Muscle layer of colon (tissue), 2 donors: ENCODE data around the gene S100A14.

ENCODE experiments used
- H3K27ac ChIP-seq: one replicate; pipeline ENCODE4 v1.7.0; 2013; ENCODE audit warnings: low read depth, mild to moderate bottlenecking, low read length, moderate library complexity
- H3K27me3 ChIP-seq, 2 donors: one replicate each; pipeline ENCODE4 v1.7.0; 2013; ENCODE audit warnings: low read length in 2 of 2, mild to moderate bottlenecking in 2 of 2; ENCODE audit not compliant: insufficient read depth in 2 of 2, control insufficient read depth in 1 of 2
- H3K36me3 ChIP-seq: one replicate; pipeline ENCODE4 v1.7.0; 2013; ENCODE audit warnings: mild to moderate bottlenecking, low read length; ENCODE audit not compliant: insufficient read depth
- H3K4me1 ChIP-seq: one replicate; pipeline ENCODE4 v1.7.0; 2013; ENCODE audit warnings: mild to moderate bottlenecking, low read length; ENCODE audit not compliant: insufficient read depth
- H3K4me3 ChIP-seq, 2 donors: one replicate each; pipeline ENCODE4 v1.7.0; 2013; ENCODE audit warnings: low read length in 2 of 2, low read depth in 1 of 2, mild to moderate bottlenecking in 1 of 2, moderate library complexity in 1 of 2
- H3K9ac ChIP-seq: one replicate; pipeline ENCODE4 v1.7.0; 2013; ENCODE audit warnings: low read length
- H3K9me3 ChIP-seq: one replicate; pipeline ENCODE4 v1.7.0; 2013; ENCODE audit warnings: mild to moderate bottlenecking, low read length
- donor health status: abdominal sarcoma.
- donor health status: Adenocarcinoma of cecum.

S100A14 gene

DNA sequence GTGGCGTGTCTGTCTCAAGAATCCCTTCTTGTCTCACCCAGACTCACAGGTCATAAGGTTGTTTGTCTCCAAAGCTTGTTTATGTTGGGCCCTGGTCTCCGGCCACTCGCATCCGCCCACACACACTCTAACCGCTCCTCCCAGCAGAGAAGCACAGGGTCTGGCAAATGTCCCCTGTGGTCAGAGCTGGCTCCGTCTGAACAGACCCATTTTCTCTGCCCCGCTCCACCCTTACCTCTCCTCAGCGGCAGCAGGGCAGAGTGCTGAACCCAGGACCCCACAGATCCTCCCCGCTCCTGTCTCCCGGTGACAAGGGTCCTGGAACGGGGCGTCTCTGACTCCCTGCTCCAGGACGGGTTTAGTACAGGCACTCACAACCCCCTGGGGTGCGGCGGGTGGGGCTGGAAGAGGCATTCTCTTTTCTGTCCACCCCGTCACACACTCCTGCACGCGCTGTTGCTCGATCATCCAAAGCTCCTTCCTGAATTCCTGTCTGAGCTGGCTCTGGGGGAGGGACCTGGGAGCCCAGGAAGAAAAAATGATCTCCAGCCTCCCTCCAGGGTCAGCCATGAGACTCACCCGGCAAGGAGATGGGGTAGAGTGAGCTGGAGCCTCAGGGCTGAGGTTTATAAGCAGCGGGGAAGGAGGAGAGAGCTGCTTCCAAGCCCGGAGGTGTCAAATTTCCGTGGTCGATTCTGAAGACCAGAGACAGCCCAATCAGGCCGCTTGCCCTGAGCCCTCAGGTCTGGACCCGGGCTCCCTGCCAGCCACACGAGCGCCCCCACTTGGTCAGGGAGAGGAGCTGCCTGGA lies 11.0 kb upstream of the S100A14 start, which contains the start of gene S100A13:
Gene S100A13, minus strand, starts transcription at position 602 of the 811 bp plus-strand sequence. CDS start 1,033 bp downstream, outside the sequence.
- peak within 1 kb of the TSS; percentile 27 to 87 for H3K4me3 ChIP-seq
- no peaks in the 10 kb centered on the region for H3K27me3 ChIP-seq
- H3K4me1 ChIP-seq: peaks cover 45% of the 10 kb centered on the region
- H3K9ac ChIP-seq: peak within 1 kb of the TSS; percentile 82
- H3K36me3 ChIP-seq: peaks cover 5% of the 10 kb centered on the region
- H3K27ac ChIP-seq: peak within 1 kb of the TSS; percentile 83
- H3K9me3 ChIP-seq: no peaks in the 10 kb centered on the region

DNA sequence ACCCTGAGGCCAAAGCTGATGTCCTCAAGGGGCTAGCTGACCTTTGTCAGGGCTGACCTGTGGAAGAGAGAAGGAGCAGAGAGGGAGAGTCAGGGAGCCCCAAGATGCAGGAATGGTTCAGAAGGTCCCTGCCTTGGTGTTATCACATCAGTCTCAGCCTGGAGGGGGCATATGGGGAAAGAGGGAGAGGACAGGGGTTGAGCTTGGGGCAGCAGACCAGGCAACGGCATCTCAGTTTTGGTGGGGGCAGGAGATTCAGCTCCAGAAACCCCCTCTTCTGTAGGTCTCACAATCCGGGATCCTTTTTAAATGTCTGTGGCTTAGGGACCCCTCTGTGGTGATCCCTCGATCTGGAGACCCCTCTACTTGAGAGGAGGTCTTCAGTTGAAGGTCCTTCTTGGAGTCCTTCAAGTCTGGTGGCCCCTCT lies 10.4 kb upstream of the S100A14 start:
- Histone ChIP-seq H3K27ac (peak overlapping the region; percentile 83), H3K27me3 (no peaks in the 10 kb centered on the region), H3K4me3 (peak overlapping the region; percentile 27 to 87), H3K9me3 (no peaks in the 10 kb centered on the region), H3K9ac (peak overlapping the region; percentile 82), H3K4me1 (peaks cover 45% of the 10 kb centered on the region), H3K36me3 (peaks cover 5% of the 10 kb centered on the region)

GRCh38 chr1:153624965-153625611 lies 9.0 kb upstream of the S100A14 start:
- Histone ChIP-seq H3K27ac (peak overlapping the region; percentile 37), H3K4me1 (peaks cover 45% of the 10 kb centered on the region), H3K9ac (no peak overlapping the region), H3K27me3 (no peaks in the 10 kb centered on the region), H3K36me3 (peaks cover 5% of the 10 kb centered on the region), H3K4me3 (peak overlapping the region in 1 of 2 donors; percentile 27), H3K9me3 (no peaks in the 10 kb centered on the region)

GRCh38 chr1:153623101-153623500 lies 7.0 kb upstream of the S100A14 start:
- Histone ChIP-seq H3K4me3 (no peak overlapping the region), H3K4me1 (peaks cover 44% of the 10 kb centered on the region), H3K9ac (no peak overlapping the region), H3K9me3 (no peaks in the 10 kb centered on the region), H3K27me3 (no peaks in the 10 kb centered on the region), H3K27ac (no peak overlapping the region), H3K36me3 (peaks cover 5% of the 10 kb centered on the region)

- H3K27ac ChIP-seq: no peak overlapping the region
- no peak overlapping the region for H3K9ac ChIP-seq
- H3K4me1 ChIP-seq: peaks cover 7% of the 10 kb centered on the region
- H3K27me3 ChIP-seq: no peaks in the 10 kb centered on the region
- H3K4me3 ChIP-seq: no peak overlapping the region
- H3K36me3 ChIP-seq: peaks cover 5% of the 10 kb centered on the region
- H3K9me3 ChIP-seq: no peaks in the 10 kb centered on the region
Observed at GRCh38 chr1:153619171-153619570, 3.0 kb upstream of the S100A14 start.

GRCh38 chr1:153617663-153618062 lies 1.5 kb upstream of the S100A14 start:
- Histone ChIP-seq H3K9me3 (no peaks in the 10 kb centered on the region), H3K9ac (no peak overlapping the region), H3K36me3 (peaks cover 5% of the 10 kb centered on the region), H3K4me1 (peaks cover 7% of the 10 kb centered on the region), H3K27ac (no peak overlapping the region), H3K27me3 (no peaks in the 10 kb centered on the region), H3K4me3 (no peak overlapping the region)

GRCh38 chr1:153616917-153617311 lies 789 bp upstream of the S100A14 start:
- H3K27ac ChIP-seq: no peak overlapping the region
- peaks cover 7% of the 10 kb centered on the region for H3K4me1 ChIP-seq
- no peak overlapping the region for H3K9ac ChIP-seq
- no peak overlapping the region for H3K4me3 ChIP-seq
- H3K9me3 ChIP-seq: no peaks in the 10 kb centered on the region
- H3K36me3 ChIP-seq: no peaks in the 10 kb centered on the region
- H3K27me3 ChIP-seq: no peaks in the 10 kb centered on the region

DNA sequence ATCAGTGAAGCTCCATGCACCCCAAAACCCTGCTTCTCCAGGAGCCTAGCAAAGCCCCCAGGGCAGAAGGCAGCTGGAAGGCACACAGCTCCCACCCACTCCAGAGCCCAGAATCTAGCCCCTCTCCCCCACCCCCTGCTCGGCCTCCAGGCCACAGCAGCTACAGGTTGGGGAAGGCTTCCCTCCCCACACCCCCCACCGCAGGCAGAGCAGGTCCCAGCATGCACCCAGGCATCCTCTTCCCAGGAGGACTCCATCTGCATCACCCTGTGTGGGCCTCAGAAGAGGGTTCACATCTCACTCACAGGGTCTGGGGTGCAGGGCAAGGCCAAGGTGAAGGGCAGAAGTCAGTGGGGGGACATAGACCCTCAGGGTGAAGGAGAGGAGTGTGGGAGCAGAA lies 719 bp downstream of the S100A14 start:
- H3K36me3 ChIP-seq: no peaks in the 10 kb centered on the region
- H3K9ac ChIP-seq: no peak overlapping the region
- peaks cover 21% of the 10 kb centered on the region for H3K4me1 ChIP-seq
- H3K27ac ChIP-seq: no peak overlapping the region
- H3K9me3 ChIP-seq: no peaks in the 10 kb centered on the region
- H3K4me3 ChIP-seq: no peak overlapping the region
- no peaks in the 10 kb centered on the region for H3K27me3 ChIP-seq

DNA sequence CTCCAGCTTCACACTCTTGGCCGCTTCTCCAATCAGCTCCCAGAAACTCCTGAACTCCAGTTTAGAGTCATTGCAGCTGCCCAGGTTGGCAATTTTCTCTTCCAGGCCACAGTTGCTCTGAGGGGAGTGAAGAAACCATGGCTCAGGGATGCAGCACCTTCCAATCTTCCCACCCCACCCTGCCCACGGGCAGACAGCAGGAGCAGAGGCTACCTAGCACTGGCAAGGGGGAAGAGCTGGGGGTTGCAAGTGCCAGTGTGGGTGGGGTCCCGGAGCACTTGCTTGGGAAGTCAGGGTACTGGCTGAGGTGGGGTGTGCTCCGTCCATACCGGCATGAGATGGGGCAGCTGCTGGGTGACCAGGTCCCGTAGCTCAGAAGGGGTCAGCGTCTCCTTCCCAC lies 1.2 kb downstream of the S100A14 start:
- Histone ChIP-seq H3K27me3 (no peaks in the 10 kb centered on the region), H3K9ac (no peak overlapping the region), H3K36me3 (no peaks in the 10 kb centered on the region), H3K9me3 (no peaks in the 10 kb centered on the region), H3K4me1 (peaks cover 26% of the 10 kb centered on the region), H3K4me3 (no peak overlapping the region), H3K27ac (no peak overlapping the region)

DNA sequence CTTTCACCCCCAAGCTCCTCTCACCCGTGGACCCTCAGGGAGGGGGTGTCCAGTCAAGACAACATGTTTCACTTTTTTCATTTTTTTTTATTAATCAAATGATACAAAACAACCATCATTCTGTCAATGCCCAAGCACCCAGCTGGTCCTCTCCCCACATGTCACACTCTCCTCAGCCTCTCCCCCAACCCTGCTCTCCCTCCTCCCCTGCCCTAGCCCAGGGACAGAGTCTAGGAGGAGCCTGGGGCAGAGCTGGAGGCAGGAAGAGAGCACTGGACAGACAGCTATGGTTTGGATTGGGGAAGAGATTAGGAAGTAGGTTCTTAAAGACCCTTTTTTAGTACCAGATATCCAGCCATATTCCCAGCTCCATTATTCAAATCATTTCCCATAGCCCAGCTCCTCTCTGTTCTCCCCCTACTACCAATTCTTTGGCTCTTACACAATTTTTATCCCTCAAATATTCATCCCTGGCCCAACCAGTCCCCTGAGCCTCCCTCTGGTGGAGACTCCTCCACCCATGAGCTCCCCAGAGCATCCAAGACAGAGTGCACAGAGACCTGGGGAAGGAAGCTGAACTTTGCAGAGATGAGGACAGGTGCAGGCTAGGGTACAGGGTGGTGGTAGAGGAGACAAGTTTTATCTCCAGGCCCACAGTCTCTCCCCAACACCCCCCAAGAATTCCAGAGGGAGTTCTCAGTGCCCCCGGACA lies 1.8 kb downstream of the S100A14 start:
- H3K4me1 ChIP-seq: peaks cover 31% of the 10 kb centered on the region
- no peak overlapping the region for H3K9ac ChIP-seq
- H3K36me3 ChIP-seq: no peaks in the 10 kb centered on the region
- H3K27ac ChIP-seq: no peak overlapping the region
- H3K9me3 ChIP-seq: no peaks in the 10 kb centered on the region
- no peak overlapping the region for H3K4me3 ChIP-seq
- H3K27me3 ChIP-seq: no peaks in the 10 kb centered on the region

DNA sequence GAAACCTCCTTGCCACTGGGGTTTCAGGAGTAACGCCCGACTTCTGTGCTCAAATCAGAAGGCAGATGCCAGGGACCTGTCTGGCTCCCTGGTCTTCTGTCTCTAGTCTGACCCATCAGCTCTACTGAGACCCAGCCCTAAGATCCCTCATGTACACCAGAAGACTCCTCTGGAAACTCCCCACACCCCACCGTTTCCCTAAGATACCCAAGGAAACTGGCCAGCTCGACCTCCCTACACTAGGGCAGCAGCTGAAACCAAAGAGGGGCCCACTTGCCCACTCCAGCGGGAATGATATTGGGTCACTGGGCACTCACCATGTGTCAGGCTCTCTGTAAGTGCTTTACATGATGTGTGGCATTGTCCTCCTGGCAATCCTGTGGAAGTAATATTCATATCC lies 2.7 kb downstream of the S100A14 start:
- H3K36me3 ChIP-seq: no peaks in the 10 kb centered on the region
- H3K9me3 ChIP-seq: no peaks in the 10 kb centered on the region
- no peaks in the 10 kb centered on the region for H3K27me3 ChIP-seq
- peak overlapping the region; percentile 84 for H3K27ac ChIP-seq
- peak overlapping the region; percentile 78 for H3K9ac ChIP-seq
- H3K4me1 ChIP-seq: peaks cover 41% of the 10 kb centered on the region
- peak overlapping the region; percentile 88 to 91 for H3K4me3 ChIP-seq
